ENCODE results near the gene SIPA1L3. TPM values are rescaled to one million over a fixed set of nuclear protein-coding genes. Genes with fewer than 3 reads are reported as not detected.

Gene SIPA1L3
- total and polyA plus RNA-seq, 10 of the 15 experiments (the other 5 are each of a cell fraction or from before 2014, with no cell fraction given), result 0.24 to 66.2 (median 19.1) TPM

- TF ChIP-seq ZBTB40 (IDR thresholded peaks at IDR 0.05; ENCODE audit: borderline replicate concordance) (no peak; the same call in 1 of the 2 replicates), POLR2A (IDR thresholded peaks at IDR 0.05; ENCODE audit: low read depth, low read length) (peak; percentile 50), USF2 (IDR thresholded peaks at IDR 0.05; ENCODE audit: borderline replicate concordance, low read depth, low read length) (no peak), BCL3 (IDR thresholded peaks at IDR 0.05; ENCODE audit: borderline replicate concordance, insufficient read depth, low read depth, low read length, poor library complexity, severe bottlenecking) (no peak), RCOR1 (conservative IDR thresholded peaks at IDR 0.05; ENCODE audit: low read depth, low read length) (no peak), SMC3 (IDR thresholded peaks at IDR 0.05; ENCODE audit: borderline replicate concordance, low read length) (0 out of 2 replicates have a peak, but pooled peaks have one; percentile 2), SMARCA5 (IDR thresholded peaks at IDR 0.05) (no peak), IRF4 (IDR thresholded peaks at IDR 0.05; ENCODE audit: low read depth, low read length) (no peak), TBL1XR1 (IDR thresholded peaks at IDR 0.05; ENCODE audit: low read depth, low read length) (no peak), ZNF207 (IDR thresholded peaks at IDR 0.05; ENCODE audit: borderline replicate concordance) (no peak), ZZZ3 (IDR thresholded peaks at IDR 0.05; ENCODE audit: control insufficient read depth, insufficient read length, low read depth) (no peak), DPF2 (IDR thresholded peaks at IDR 0.05) (peak; percentile 58; the same call in 1 of the 2 replicates), PRDM15 (CRISPR knock-in tag; IDR thresholded peaks at IDR 0.05) (no peak), CHD4 (IDR thresholded peaks at IDR 0.05) (no peak), HDAC2 (IDR thresholded peaks at IDR 0.05) (no peak), SPI1 (IDR thresholded peaks at IDR 0.05; ENCODE audit: borderline replicate concordance, insufficient read depth, low read depth, low read length) (no peak), HSF1 (IDR thresholded peaks at IDR 0.05; ENCODE audit: low read depth, low read length) (no peak), CREM (IDR thresholded peaks at IDR 0.05; ENCODE audit: low read depth) (peak; percentile 7; the same call in 1 of the 2 replicates), TCF3 (IDR thresholded peaks at IDR 0.05; ENCODE audit: borderline replicate concordance, insufficient read depth, low read depth, low read length) (0 out of 2 replicates have a peak, but pooled peaks have one; percentile 39)
Observed at GRCh38 chr19:38003438-38004185, 96.6 kb downstream of the SIPA1L3 start (continued).

Measured in GM12878 (cell line).